Mesothelial cell of epicardium (in vitro differentiated cells): ENCODE results near the gene PWWP2A. TPM values are rescaled to one million over a fixed set of nuclear protein-coding genes. Genes with fewer than 3 reads are reported as not detected.
A peak's percentile ranks its signal among the peaks of the same experiment; 100 is the strongest.
"Not testable (repeated sequence)": the region's sequence is repeated elsewhere in the genome, so short reads cannot be mapped to it uniquely, and the experiment has no call there.

Source experiments
- DNase-seq, 2 experiments: peaks; one replicate each; pipeline ENCODE4 v3.0.0; 2021; ENCODE audit warnings: low spot score in 2 of 2; ENCODE audit not compliant: unreplicated experiment in 2 of 2
- H3K27ac Mint-ChIP-seq: 2 replicates; pipeline ENCODE4 v1.8.0; 2021; ENCODE audit warnings: mixed read lengths
- H3K27me3 Mint-ChIP-seq: 2 replicates; pipeline ENCODE4 v1.8.0; 2021; ENCODE audit warnings: low read depth, mixed read lengths
- H3K36me3 Mint-ChIP-seq: 2 replicates; pipeline ENCODE4 v1.8.0; 2021; ENCODE audit warnings: mixed read lengths
- H3K4me1 Mint-ChIP-seq: 2 replicates; pipeline ENCODE4 v1.8.0; 2021; ENCODE audit warnings: mixed read lengths
- H3K4me3 Mint-ChIP-seq: 2 replicates; pipeline ENCODE4 v1.8.0; 2021; ENCODE audit warnings: mild to moderate bottlenecking, moderate library complexity, mixed read lengths
- H3K9me3 Mint-ChIP-seq: 2 replicates; pipeline ENCODE4 v1.8.0; 2021; ENCODE audit warnings: mixed read lengths
- total RNA-seq: library from RNA; stranded (reverse); gene quantifications from 3 replicates; pipeline ENCODE4 v1.2.1, GENCODE V29; 2021
- TF ChIP-seq, protein P1 (sequence below): fragments of 200-600 bp; sonication (generic); IDR thresholded peaks from one replicate; pipeline ENCODE4 v1.5.0; 2021; ENCODE audit warnings: antibody characterized with exemption; ENCODE audit not compliant: unreplicated experiment

Gene PWWP2A
- total RNA-seq, 1 donor from 2014 or later, result 32.5 TPM

DNA sequence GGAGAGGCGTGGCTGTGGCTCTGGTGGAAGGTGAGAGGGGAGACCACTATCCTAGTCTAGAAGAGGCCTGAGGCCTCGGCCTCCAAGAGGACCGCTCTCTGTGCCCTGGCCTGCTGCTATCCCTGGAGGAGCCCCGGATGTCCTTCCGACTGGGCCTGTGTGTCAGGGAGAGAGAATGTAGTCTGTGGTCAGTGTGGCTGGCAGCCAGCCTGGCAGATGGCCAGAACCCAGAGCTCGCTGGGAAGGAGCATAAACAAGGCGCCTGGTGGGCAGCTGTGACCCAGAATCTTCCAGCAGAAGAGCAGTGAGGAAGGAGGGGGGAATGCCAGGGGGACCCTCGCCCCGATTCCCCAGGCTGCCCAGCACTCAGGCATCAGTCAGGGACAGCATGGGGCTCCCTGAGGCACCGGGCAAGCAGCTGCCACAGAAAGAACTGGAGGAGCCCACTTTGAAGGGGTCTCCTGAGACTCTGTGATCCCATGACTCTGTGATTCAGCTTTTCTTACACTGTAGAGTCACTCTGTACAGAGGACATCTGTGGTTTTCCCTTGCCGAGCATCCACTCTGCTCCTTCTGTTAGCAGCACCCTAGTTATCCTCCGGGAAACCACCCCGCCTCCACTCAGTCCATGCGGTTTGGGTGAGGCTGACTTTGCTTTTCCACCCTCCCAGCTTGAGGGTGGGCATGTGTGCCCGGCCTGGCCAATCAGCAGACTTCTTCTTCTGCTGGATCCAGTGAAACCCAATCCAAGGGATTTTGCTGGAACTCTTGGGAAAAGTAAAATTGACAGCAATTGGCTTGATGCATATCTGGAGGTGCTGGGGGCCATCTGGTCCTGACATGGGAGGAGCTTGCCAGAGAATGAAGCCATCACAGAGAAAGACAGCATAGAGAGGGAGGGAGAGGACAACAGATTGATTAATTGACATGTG, 46.2 kb upstream of the PWWP2A start:
- peaks cover 36% of the 10 kb centered on the region for H3K4me1 Mint-ChIP-seq
- no peaks in the 10 kb centered on the region for H3K36me3 Mint-ChIP-seq
- TF ChIP-seq, protein P1, sequence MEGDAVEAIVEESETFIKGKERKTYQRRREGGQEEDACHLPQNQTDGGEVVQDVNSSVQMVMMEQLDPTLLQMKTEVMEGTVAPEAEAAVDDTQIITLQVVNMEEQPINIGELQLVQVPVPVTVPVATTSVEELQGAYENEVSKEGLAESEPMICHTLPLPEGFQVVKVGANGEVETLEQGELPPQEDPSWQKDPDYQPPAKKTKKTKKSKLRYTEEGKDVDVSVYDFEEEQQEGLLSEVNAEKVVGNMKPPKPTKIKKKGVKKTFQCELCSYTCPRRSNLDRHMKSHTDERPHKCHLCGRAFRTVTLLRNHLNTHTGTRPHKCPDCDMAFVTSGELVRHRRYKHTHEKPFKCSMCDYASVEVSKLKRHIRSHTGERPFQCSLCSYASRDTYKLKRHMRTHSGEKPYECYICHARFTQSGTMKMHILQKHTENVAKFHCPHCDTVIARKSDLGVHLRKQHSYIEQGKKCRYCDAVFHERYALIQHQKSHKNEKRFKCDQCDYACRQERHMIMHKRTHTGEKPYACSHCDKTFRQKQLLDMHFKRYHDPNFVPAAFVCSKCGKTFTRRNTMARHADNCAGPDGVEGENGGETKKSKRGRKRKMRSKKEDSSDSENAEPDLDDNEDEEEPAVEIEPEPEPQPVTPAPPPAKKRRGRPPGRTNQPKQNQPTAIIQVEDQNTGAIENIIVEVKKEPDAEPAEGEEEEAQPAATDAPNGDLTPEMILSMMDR, result no peak
- H3K27ac Mint-ChIP-seq, result peak overlapping the region; percentile 81
- no peaks in the 10 kb centered on the region for H3K9me3 Mint-ChIP-seq
- no peaks in the 10 kb centered on the region for H3K27me3 Mint-ChIP-seq
- H3K4me3 Mint-ChIP-seq, result no peak overlapping the region
- DNase-seq, result peak in 1 of 2 experiments; percentile 62

DNA sequence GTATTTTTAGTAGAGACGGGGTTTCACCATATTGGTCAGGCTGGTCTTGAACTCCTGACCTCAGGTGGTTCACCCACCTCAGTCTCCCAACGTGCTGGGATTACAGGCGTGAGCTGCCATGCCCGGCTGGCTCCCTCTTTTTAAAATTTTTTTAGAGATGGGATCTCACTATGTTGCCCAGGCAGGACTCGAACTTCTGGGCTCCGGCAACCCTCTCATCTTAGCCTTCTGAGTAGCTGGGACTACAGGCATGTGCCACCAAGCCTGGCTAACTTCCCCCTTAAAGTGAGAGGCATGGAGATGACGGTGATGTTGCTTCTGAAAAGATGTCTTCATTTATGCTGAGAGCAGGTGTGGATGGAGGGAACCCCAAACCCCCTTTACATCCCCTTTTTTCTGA, 43.7 kb upstream of the PWWP2A start:
- Mint-ChIP-seq H3K36me3 (no peaks in the 10 kb centered on the region), H3K4me1 (peaks cover 34% of the 10 kb centered on the region), H3K27ac (no peak overlapping the region), H3K9me3 (no peaks in the 10 kb centered on the region), H3K27me3 (no peaks in the 10 kb centered on the region), H3K4me3 (no peak overlapping the region)
- no peak for DNase-seq
- TF ChIP-seq, protein P1, result no peak

DNA sequence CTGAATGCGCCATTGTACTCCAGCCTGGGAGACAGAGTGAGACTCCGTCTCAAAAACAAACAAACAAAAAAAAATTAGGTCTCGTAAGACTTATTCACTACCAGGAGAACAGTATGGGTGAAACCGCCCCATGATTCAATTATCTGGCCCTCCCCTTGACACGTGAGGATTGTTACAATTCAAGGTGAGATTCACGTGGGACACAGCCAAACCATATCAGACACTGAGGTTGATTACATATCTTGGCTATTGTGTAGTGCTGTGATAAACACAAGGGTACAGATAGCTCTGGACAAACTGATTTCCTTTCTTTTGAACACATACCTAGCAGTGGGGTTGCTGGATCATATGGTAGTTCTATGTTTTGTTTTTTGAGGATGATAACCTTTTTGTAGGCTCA, 42.4 kb upstream of the PWWP2A start:
- H3K27me3 Mint-ChIP-seq, result no peaks in the 10 kb centered on the region
- H3K4me3 Mint-ChIP-seq, result no peak overlapping the region
- no peak for DNase-seq
- H3K9me3 Mint-ChIP-seq, result no peaks in the 10 kb centered on the region
- peaks cover 28% of the 10 kb centered on the region for H3K4me1 Mint-ChIP-seq
- TF ChIP-seq, protein P1, result no peak
- no peaks in the 10 kb centered on the region for H3K36me3 Mint-ChIP-seq
- H3K27ac Mint-ChIP-seq, result no peak overlapping the region

DNA sequence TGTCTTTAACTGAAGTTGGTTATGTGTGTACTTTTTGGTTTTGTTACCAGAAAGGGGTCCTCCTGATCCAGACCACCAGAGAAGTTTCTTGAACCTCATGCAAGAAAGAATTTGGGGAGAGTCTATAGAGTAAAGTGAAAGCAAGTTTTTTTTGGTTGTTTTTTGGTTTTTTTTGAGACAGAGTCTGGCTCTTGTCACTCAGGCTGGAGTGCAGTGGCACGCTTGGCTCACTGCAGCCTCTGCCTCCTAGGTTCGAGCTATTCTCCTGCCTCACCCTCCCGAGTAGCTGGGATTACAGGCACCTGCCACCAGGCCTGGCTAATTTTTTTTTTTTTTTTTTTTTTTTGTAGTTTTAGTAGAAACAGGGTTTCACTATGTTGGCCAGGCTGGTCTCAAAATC, 41.6 kb upstream of the PWWP2A start:
- peaks cover 20% of the 10 kb centered on the region for H3K4me1 Mint-ChIP-seq
- H3K4me3 Mint-ChIP-seq, DNase-seq, H3K36me3 Mint-ChIP-seq, H3K27me3 Mint-ChIP-seq, H3K27ac Mint-ChIP-seq, H3K9me3 Mint-ChIP-seq: not testable (repeated sequence)

DNA sequence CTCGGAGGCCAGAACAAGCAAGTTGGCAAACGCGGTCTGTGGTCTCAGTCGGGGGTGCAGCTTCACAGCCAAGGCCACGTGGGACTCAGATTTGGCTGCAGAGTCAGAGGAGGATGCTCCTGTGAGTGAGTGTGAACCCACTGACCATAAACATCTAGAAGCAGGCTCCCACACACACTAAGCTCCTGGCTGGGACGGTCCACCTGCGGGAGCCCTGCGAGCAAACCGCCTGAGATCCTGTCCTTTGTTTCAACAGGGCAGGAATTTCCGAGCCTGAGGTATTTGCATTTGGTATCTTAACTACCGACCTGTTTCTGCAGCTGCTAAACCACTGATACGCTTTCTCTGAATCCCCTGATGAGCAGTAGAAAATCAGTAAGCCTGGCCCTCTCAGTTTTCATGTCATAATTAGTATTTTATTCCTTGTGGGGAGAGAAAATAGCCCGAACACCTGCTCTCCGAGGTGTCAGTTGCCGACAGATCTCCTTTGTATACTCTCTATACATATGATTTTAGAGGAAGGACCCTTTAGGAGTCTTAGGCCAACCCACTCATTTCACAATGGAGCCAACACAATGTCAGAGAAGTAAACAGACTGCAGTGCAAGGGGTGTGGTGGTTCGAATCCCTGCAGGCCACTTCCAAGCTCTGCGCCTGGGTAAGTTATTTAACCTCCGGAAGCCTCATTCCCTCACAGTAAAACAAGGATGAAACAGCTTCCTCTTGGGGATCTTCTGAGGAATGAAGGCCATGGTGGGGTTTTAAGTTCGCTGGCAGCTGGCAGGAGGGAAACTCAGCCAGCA, 40.9 kb upstream of the PWWP2A start:
- TF ChIP-seq, protein P1, result no peak
- Mint-ChIP-seq H3K4me3 (no peak overlapping the region), H3K27ac (peak overlapping the region; percentile 49), H3K27me3 (no peaks in the 10 kb centered on the region), H3K36me3 (no peaks in the 10 kb centered on the region), H3K9me3 (no peaks in the 10 kb centered on the region), H3K4me1 (peaks cover 14% of the 10 kb centered on the region)
- no peak for DNase-seq

DNA sequence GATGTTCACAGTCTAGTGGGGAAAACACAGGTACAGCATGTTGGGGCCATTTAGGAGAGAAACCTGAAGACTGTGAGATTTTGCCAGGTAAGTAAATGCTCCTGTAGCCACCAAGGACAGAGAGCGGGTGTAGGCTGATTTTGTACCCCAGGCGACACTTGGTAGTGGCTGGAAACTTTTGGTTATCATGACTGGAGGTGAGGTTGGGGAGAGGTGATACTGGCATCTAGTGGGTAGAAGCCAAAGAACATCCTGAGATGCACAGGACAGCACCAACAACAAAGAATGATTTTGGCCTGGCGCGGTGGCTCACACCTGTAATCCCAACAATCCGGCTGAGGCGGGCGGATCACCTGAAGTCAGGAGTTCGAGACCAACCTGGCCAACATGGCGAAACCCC, 38.8 kb upstream of the PWWP2A start:
- TF ChIP-seq, protein P1, result no peak
- no peaks in the 10 kb centered on the region for H3K9me3 Mint-ChIP-seq
- DNase-seq, result no peak
- H3K27me3 Mint-ChIP-seq, result no peaks in the 10 kb centered on the region
- H3K27ac Mint-ChIP-seq, result no peak overlapping the region
- H3K36me3 Mint-ChIP-seq, result no peaks in the 10 kb centered on the region
- no peak overlapping the region for H3K4me3 Mint-ChIP-seq
- H3K4me1 Mint-ChIP-seq, result peaks cover 8% of the 10 kb centered on the region
